T-cell (primary cell): Measurements from ENCODE around the gene CA14. TPM values are rescaled to one million over a fixed set of nuclear protein-coding genes. Genes with fewer than 3 reads are reported as not detected.
"Not testable (repeated sequence)": the region's sequence is repeated elsewhere in the genome, so short reads cannot be mapped to it uniquely, and the experiment has no call there.

Source experiments
- ATAC-seq, 4 experiments: fragments of 200-7000 bp in 3 of 4; fragments of 150-1000 bp in 1 of 4; cut with Tn5 transposase; replicated peaks in 1 of 4; 1 replicate in 3 of 4; 2 replicates in 1 of 4; pipeline ENCODE4 v1.10.0; 2021; ENCODE audit warnings: moderate library complexity in 3 of 4, mild to moderate bottlenecking in 2 of 4, moderate number of reproducible peaks in 1 of 4
- CTCF ChIA-PET, 2 donors: fragments of 300-600 bp; sonication (Branson Sonifier 250); formaldehyde crosslinking; loops; one replicate each; lab custom pipeline; 2022; ENCODE audit warnings: antibody characterized with exemption in 2 of 2; lab: Charles Lee
- POLR2A ChIA-PET, 2 donors: fragments of 300-600 bp; sonication (Branson Sonifier 250); formaldehyde crosslinking; loops; one replicate each; lab custom pipeline; 2022; ENCODE audit warnings: antibody characterized with exemption in 2 of 2; lab: Charles Lee
- DNase-seq, 35 experiments: peaks; one replicate each; pipeline versions ENCODE4 v3.0.0 to v3.0.0-alpha.2; 2013 to 2023
- H3K27ac ChIP-seq: one replicate; pipeline ENCODE4 v1.5.1; 2013; ENCODE audit warnings: low read length
- H3K27me3 ChIP-seq, 2 experiments: replicated peaks in 1 of 2; 1 replicate in 1 of 2; 2 replicates in 1 of 2; pipeline versions ENCODE4 v1.6.1 to v1.7.0; 2013; ENCODE audit warnings: low read length in 1 of 2, mixed read lengths in 1 of 2; ENCODE audit not compliant: control insufficient read depth in 2 of 2, insufficient read depth in 2 of 2; ENCODE audit errors: extremely low read depth in 1 of 2
- H3K36me3 ChIP-seq, 2 donors: 1 replicate in 1 of 2; 2 replicates in 1 of 2; pipeline versions ENCODE4 v1.6.1 to v1.7.0; 2013; ENCODE audit warnings: low read length in 1 of 2; ENCODE audit not compliant: control insufficient read depth in 2 of 2, insufficient read depth in 1 of 2; ENCODE audit errors: extremely low read depth in 1 of 2
- H3K4me1 ChIP-seq, 2 experiments: 1 replicate in 1 of 2; 2 replicates in 1 of 2; pipeline versions ENCODE4 v1.6.1 to v1.7.0; 2013; ENCODE audit warnings: low read length in 2 of 2, mixed read lengths in 1 of 2; ENCODE audit not compliant: insufficient read depth in 2 of 2, control insufficient read depth in 1 of 2; ENCODE audit errors: extremely low read depth in 1 of 2
- H3K4me3 ChIP-seq, 2 donors: 1 replicate in 1 of 2; 2 replicates in 1 of 2; pipeline versions ENCODE4 v1.5.1 to v1.7.0; 2013; ENCODE audit warnings: mild to moderate bottlenecking in 2 of 2, low read length in 1 of 2, moderate library complexity in 1 of 2; ENCODE audit not compliant: control insufficient read depth in 1 of 2; ENCODE audit errors: extremely low read depth in 1 of 2
- H3K9me3 ChIP-seq: 2 replicates; pipeline ENCODE4 v1.7.0; 2013
- H3K27ac Mint-ChIP-seq, 2 donors: one replicate each; pipeline ENCODE4 v1.8.0; 2020 to 2021; ENCODE audit warnings: mild to moderate bottlenecking in 2 of 2, mixed read lengths in 2 of 2
- H3K27me3 Mint-ChIP-seq, 2 donors: one replicate each; pipeline ENCODE4 v1.8.0; 2021 to 2022; ENCODE audit warnings: mixed read lengths in 2 of 2
- H3K36me3 Mint-ChIP-seq: one replicate; pipeline ENCODE4 v1.8.0; 2021; ENCODE audit warnings: mixed read lengths
- H3K4me1 Mint-ChIP-seq, 3 donors: one replicate each; pipeline ENCODE4 v1.8.0; 2020 to 2022; ENCODE audit warnings: mixed read lengths in 3 of 3, mild to moderate bottlenecking in 1 of 3
- H3K4me3 Mint-ChIP-seq, 3 donors: one replicate each; pipeline ENCODE4 v1.8.0; 2020 to 2022; ENCODE audit warnings: mild to moderate bottlenecking in 3 of 3, mixed read lengths in 3 of 3, moderate library complexity in 3 of 3
- H3K9me3 Mint-ChIP-seq, 3 donors: one replicate each; pipeline ENCODE4 v1.8.0; 2020 to 2022; ENCODE audit warnings: mixed read lengths in 3 of 3
- WGBS: methylation state at CpG from one replicate; pipeline ENCODE4 v1.1.5; 2013; ENCODE audit warnings: missing lambda C conversion rate; ENCODE audit not compliant: insufficient coverage; 5-methylcytosine and 5-hydroxymethylcytosine counted together
- total RNA-seq, 35 experiments: library from RNA in 6 of 35; stranded (reverse) in 6 of 35; fragments of 120-200 nt in 1 of 35; gene quantifications; one replicate each; pipeline versions ENCODE4 v1.2.1 to v1.2.4 and lab custom pipeline; 2013 to 2026

Gene CA14
- total RNA-seq, 5 donors from 2014 or later (not counting 1 experiment from before 2014, with no cell fraction given), result not detected

- no peaks in the 10 kb centered on the region for H3K36me3 Mint-ChIP-seq
- Histone ChIP-seq H3K27me3 (no peaks in the 10 kb centered on the region), H3K27ac (peak overlapping the region; percentile 99), H3K36me3 (peaks cover 3 to 5% of the 10 kb centered on the region in 2 donors), H3K4me3 (peak overlapping the region; percentile 66 to 98), H3K4me1 (peaks cover 2 to 13% of the 10 kb centered on the region in 2 experiments), H3K9me3 (no peaks in the 10 kb centered on the region)
- H3K27me3 Mint-ChIP-seq, result no peaks in the 10 kb centered on the region
- ChIA-PET CTCF (no interaction called here), POLR2A (interaction anchor here (0.6 to 0.7 kb wide), 4 partner anchors 40 to 1017 kb away, joined by 3 to 7 read pairs (median 5); no protein-coding TSS in a partner anchor)
- H3K4me3 Mint-ChIP-seq, result no peak overlapping the region
- DNase-seq (peak; percentile 69 to 94 (median 82)), ATAC-seq (peak; percentile 42 to 63 (median 44))
- H3K27ac Mint-ChIP-seq, result peak overlapping the region; percentile 96 to 98
- WGBS, result under 1% methylated on average over 73 of the region's 78 CpGs
- H3K9me3 Mint-ChIP-seq, result no peaks in the 10 kb centered on the region
- peaks cover 16 to 20% (median 19%) of the 10 kb centered on the region in 3 donors for H3K4me1 Mint-ChIP-seq
Observed at GRCh38 chr1:150234566-150235293, 22.8 kb upstream of the CA14 start.

- Histone ChIP-seq H3K27ac (peak overlapping the region; percentile 99), H3K9me3 (no peaks in the 10 kb centered on the region), H3K4me3 (peak overlapping the region; percentile 66 to 98), H3K4me1 (peaks cover 2 to 13% of the 10 kb centered on the region in 2 experiments), H3K27me3 (no peaks in the 10 kb centered on the region), H3K36me3 (peaks cover 3 to 5% of the 10 kb centered on the region in 2 donors)
- no peaks in the 10 kb centered on the region for H3K36me3 Mint-ChIP-seq
- H3K4me1 Mint-ChIP-seq, result peaks cover 16 to 20% (median 19%) of the 10 kb centered on the region in 3 donors
- POLR2A ChIA-PET, result interaction anchor here (0.6 to 1.0 kb wide), 4 partner anchors 167 to 527 kb away, joined by 3 to 5 read pairs (median 4); partner anchors contain the start of gene VPS45 (in 1 of the 2)
- H3K27ac Mint-ChIP-seq, result no peak overlapping the region
- no peaks in the 10 kb centered on the region for H3K27me3 Mint-ChIP-seq
- no peaks in the 10 kb centered on the region for H3K9me3 Mint-ChIP-seq
- no peak overlapping the region for H3K4me3 Mint-ChIP-seq
- DNase-seq (peak in 17 of 35 experiments; percentile 7 to 52 (median 24)), ATAC-seq (peak in 1 of 4 experiments; percentile 0)
- WGBS, result 0% methylated on average over 8 of the region's 27 CpGs
- CTCF ChIA-PET, result interaction anchor here in 1 of 2 donors (0.6 kb wide), 1 partner anchor 88 kb away, joined by 3 read pairs; no protein-coding TSS in a partner anchor
Observed at GRCh38 chr1:150235294-150235851, 22.2 kb upstream of the CA14 start.

GRCh38 chr1:150235852-150236613 lies 21.5 kb upstream of the CA14 start, which contains the start of gene ANP32E:
Gene ANP32E, minus strand, starts transcription at chr1:150236112. Its CDS starts 326 bp downstream, at chr1:150235786.
- Histone ChIP-seq H3K27ac (peak within 1 kb of the TSS; percentile 99), H3K4me1 (peaks cover 2 to 13% of the 10 kb centered on the region in 2 experiments), H3K36me3 (peaks cover 3 to 4% of the 10 kb centered on the region in 2 donors), H3K27me3 (no peaks in the 10 kb centered on the region), H3K4me3 (peak within 1 kb of the TSS; percentile 66 to 98), H3K9me3 (no peaks in the 10 kb centered on the region)
- POLR2A ChIA-PET, result interaction anchor here in 1 of 2 donors (0.6 to 1.0 kb wide), 2 partner anchors 168 to 527 kb away, joined by 3 read pairs; partner anchors contain the start of gene VPS45
- H3K4me1 Mint-ChIP-seq, result peaks cover 16 to 20% (median 19%) of the 10 kb centered on the region in 3 donors
- H3K4me3 Mint-ChIP-seq, result no peak within 1 kb of the TSS
- peak; percentile 88 to 93 (median 92) for ATAC-seq
- H3K27me3 Mint-ChIP-seq, result no peaks in the 10 kb centered on the region
- peak within 1 kb of the TSS; percentile 96 to 98 for H3K27ac Mint-ChIP-seq
- CTCF ChIA-PET, result interaction anchor here in 1 of 2 donors (0.6 kb wide), 1 partner anchor 87 kb away, joined by 3 read pairs; no protein-coding TSS in a partner anchor
- DNase-seq, result peak; percentile 80 to 98 (median 94)
- H3K36me3 Mint-ChIP-seq, result no peaks in the 10 kb centered on the region
- H3K9me3 Mint-ChIP-seq, result no peaks in the 10 kb centered on the region
- WGBS, result 0% methylated on average over 15 of the region's 33 CpGs

GRCh38 chr1:150236614-150237100 lies 20.9 kb upstream of the CA14 start:
- no peaks in the 10 kb centered on the region for H3K27me3 Mint-ChIP-seq
- H3K4me1 ChIP-seq, result peaks cover 2 to 13% of the 10 kb centered on the region in 2 experiments
- WGBS, result 42% methylated on average over 5 of the region's 10 CpGs
- no peak overlapping the region for H3K4me3 Mint-ChIP-seq
- H3K36me3 Mint-ChIP-seq, result no peaks in the 10 kb centered on the region
- H3K4me1 Mint-ChIP-seq, result peaks cover 16 to 20% (median 19%) of the 10 kb centered on the region in 3 donors
- ATAC-seq (no peak), DNase-seq (no peak)
- peak overlapping the region; percentile 66 to 98 for H3K4me3 ChIP-seq
- H3K9me3 ChIP-seq, result no peaks in the 10 kb centered on the region
- CTCF ChIA-PET, result no interaction called here
- H3K27ac Mint-ChIP-seq, result no peak overlapping the region
- peak overlapping the region; percentile 35 for H3K27ac ChIP-seq
- peaks cover 0 to 2% of the 10 kb centered on the region in 2 donors for H3K36me3 ChIP-seq
- POLR2A ChIA-PET, result interaction anchor here in 1 of 2 donors (0.6 kb wide), 1 partner anchor 61 kb away, joined by 6 read pairs; no protein-coding TSS in a partner anchor
- no peaks in the 10 kb centered on the region for H3K27me3 ChIP-seq
- no peaks in the 10 kb centered on the region for H3K9me3 Mint-ChIP-seq

GRCh38 chr1:150237176-150237575 lies 20.4 kb upstream of the CA14 start:
- H3K4me3 ChIP-seq, H3K9me3 ChIP-seq, ATAC-seq, H3K36me3 Mint-ChIP-seq, DNase-seq, H3K4me3 Mint-ChIP-seq, H3K27me3 Mint-ChIP-seq, H3K27ac ChIP-seq, H3K27ac Mint-ChIP-seq, H3K36me3 ChIP-seq, H3K27me3 ChIP-seq, H3K9me3 Mint-ChIP-seq, CTCF ChIA-PET: not testable (repeated sequence)
- H3K4me1 ChIP-seq, result peaks cover 2 to 13% of the 10 kb centered on the region in 2 experiments
- POLR2A ChIA-PET, result interaction anchor here in 1 of 2 donors (0.6 kb wide), 1 partner anchor 60 kb away, joined by 6 read pairs; no protein-coding TSS in a partner anchor
- peaks cover 16 to 20% (median 19%) of the 10 kb centered on the region in 3 donors for H3K4me1 Mint-ChIP-seq
- WGBS, result 81% methylated on average over 11 of the region's 13 CpGs
